Measurements from ENCODE around the gene VIPR2. TPM values are rescaled to one million over a fixed set of nuclear protein-coding genes. Genes with fewer than 3 reads are reported as not detected.

Gene VIPR2
- polyA plus RNA-seq, 1 donor from 2014 or later = 0.51 TPM

DNA sequence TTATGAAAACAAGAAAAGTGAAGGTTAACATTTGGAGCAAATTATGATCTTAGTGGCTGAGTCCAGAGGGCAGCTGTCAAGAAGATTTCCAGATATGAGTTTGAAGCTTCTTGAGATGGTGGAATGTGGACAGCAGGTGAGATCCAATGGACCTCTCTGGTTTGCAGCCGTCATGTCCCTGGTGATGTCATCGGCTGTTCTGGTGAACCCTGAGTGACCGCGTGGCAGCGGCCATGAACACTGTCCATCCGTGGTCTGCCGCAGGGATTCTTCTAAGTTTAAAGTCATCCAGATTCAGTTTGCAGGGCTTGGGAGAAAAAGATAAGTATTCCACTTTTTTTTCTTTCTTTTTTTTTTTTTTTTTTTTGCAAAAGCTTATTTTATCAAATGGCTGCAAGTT is 15.8 kb upstream of the VIPR2 start:
- Histone ChIP-seq H3F3A (ENCODE audit: insufficient read depth, low read length, poor library complexity, severe bottlenecking) (no peaks in the 10 kb centered on the region), H3K36me3 (ENCODE audit: insufficient read depth, low read length) (no peaks in the 10 kb centered on the region), H3K27me3 (ENCODE audit: insufficient read depth, low read depth, low read length) (no peaks in the 10 kb centered on the region), H3K27ac (ENCODE audit: low read length) (no peak overlapping the region), H3K79me2 (replicated peaks; ENCODE audit: insufficient read depth, low read length) (no peaks in the 10 kb centered on the region), H3K4me2 (ENCODE audit: low read length) (no peak overlapping the region), H3K4me3 (ENCODE audit: low read length) (no peak overlapping the region), H3K9ac (ENCODE audit: low read length) (no peak overlapping the region), H4K20me1 (ENCODE audit: insufficient read depth) (no peaks in the 10 kb centered on the region), H3K9me2 (ENCODE audit: insufficient read depth, low read length) (no peaks in the 10 kb centered on the region), H2AFZ (ENCODE audit: low read depth, low read length) (no peak overlapping the region), H3K9me3 (ENCODE audit: low read length) (no peaks in the 10 kb centered on the region)
- no peak for TF ChIP-seq MXI1 (conservative IDR thresholded peaks at IDR 0.05; ENCODE audit: poor library complexity, severe bottlenecking)
- no peak for TF ChIP-seq POLR2AphosphoS5 (IDR thresholded peaks at IDR 0.05)
- TF ChIP-seq, protein P1, sequence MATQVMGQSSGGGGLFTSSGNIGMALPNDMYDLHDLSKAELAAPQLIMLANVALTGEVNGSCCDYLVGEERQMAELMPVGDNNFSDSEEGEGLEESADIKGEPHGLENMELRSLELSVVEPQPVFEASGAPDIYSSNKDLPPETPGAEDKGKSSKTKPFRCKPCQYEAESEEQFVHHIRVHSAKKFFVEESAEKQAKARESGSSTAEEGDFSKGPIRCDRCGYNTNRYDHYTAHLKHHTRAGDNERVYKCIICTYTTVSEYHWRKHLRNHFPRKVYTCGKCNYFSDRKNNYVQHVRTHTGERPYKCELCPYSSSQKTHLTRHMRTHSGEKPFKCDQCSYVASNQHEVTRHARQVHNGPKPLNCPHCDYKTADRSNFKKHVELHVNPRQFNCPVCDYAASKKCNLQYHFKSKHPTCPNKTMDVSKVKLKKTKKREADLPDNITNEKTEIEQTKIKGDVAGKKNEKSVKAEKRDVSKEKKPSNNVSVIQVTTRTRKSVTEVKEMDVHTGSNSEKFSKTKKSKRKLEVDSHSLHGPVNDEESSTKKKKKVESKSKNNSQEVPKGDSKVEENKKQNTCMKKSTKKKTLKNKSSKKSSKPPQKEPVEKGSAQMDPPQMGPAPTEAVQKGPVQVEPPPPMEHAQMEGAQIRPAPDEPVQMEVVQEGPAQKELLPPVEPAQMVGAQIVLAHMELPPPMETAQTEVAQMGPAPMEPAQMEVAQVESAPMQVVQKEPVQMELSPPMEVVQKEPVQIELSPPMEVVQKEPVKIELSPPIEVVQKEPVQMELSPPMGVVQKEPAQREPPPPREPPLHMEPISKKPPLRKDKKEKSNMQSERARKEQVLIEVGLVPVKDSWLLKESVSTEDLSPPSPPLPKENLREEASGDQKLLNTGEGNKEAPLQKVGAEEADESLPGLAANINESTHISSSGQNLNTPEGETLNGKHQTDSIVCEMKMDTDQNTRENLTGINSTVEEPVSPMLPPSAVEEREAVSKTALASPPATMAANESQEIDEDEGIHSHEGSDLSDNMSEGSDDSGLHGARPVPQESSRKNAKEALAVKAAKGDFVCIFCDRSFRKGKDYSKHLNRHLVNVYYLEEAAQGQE (IDR thresholded peaks at IDR 0.05; ENCODE audit: borderline replicate concordance) = no peak
- TF ChIP-seq TAF1 (IDR thresholded peaks at IDR 0.05; ENCODE audit: low read depth) = no peak
- no peak for TF ChIP-seq EZH2 (IDR thresholded peaks at IDR 0.05; ENCODE audit: borderline replicate concordance, insufficient read depth, low read length, poor library complexity, severe bottlenecking)
- TF ChIP-seq RAD21 (conservative IDR thresholded peaks at IDR 0.05) = no peak
- TF ChIP-seq, protein P2, sequence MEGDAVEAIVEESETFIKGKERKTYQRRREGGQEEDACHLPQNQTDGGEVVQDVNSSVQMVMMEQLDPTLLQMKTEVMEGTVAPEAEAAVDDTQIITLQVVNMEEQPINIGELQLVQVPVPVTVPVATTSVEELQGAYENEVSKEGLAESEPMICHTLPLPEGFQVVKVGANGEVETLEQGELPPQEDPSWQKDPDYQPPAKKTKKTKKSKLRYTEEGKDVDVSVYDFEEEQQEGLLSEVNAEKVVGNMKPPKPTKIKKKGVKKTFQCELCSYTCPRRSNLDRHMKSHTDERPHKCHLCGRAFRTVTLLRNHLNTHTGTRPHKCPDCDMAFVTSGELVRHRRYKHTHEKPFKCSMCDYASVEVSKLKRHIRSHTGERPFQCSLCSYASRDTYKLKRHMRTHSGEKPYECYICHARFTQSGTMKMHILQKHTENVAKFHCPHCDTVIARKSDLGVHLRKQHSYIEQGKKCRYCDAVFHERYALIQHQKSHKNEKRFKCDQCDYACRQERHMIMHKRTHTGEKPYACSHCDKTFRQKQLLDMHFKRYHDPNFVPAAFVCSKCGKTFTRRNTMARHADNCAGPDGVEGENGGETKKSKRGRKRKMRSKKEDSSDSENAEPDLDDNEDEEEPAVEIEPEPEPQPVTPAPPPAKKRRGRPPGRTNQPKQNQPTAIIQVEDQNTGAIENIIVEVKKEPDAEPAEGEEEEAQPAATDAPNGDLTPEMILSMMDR (IDR thresholded peaks at IDR 0.05; ENCODE audit: poor library complexity, severe bottlenecking) = no peak
- TF ChIP-seq EP300 (conservative IDR thresholded peaks at IDR 0.05; ENCODE audit: poor library complexity, severe bottlenecking) = no peak
- no peak for TF ChIP-seq SMC3 (conservative IDR thresholded peaks at IDR 0.05; ENCODE audit: poor library complexity)

DNA sequence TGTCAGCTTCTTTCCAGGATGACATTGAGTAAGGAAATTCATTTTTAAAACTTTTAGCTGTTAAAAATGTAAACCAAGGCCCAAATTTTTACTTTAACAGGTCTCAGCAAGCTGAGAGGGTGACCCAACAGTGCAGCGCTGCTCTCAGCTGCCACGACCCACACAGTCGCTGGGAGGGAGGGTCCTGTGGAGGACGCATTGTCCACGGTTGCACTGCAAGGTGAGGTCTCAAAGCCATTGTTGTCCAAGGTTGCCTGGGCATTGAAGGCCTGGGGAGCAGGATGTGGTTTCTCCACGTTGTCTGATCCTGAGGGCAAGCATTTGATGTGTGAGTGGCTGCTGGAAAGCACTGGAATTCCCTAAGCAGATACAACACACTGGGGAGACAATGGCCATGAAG is 15.1 kb upstream of the VIPR2 start:
- H3K27me3 ChIP-seq (ENCODE audit: insufficient read depth, low read depth, low read length) = no peaks in the 10 kb centered on the region
- no peak overlapping the region for H3K27ac ChIP-seq (ENCODE audit: low read length)
- H3F3A ChIP-seq (ENCODE audit: insufficient read depth, low read length, poor library complexity, severe bottlenecking) = no peaks in the 10 kb centered on the region
- TF ChIP-seq EZH2 (IDR thresholded peaks at IDR 0.05; ENCODE audit: borderline replicate concordance, insufficient read depth, low read length, poor library complexity, severe bottlenecking) (no peak), POLR2AphosphoS5 (IDR thresholded peaks at IDR 0.05) (no peak), TAF1 (IDR thresholded peaks at IDR 0.05; ENCODE audit: low read depth) (no peak), RAD21 (conservative IDR thresholded peaks at IDR 0.05) (no peak), SMC3 (conservative IDR thresholded peaks at IDR 0.05; ENCODE audit: poor library complexity) (no peak), MXI1 (conservative IDR thresholded peaks at IDR 0.05; ENCODE audit: poor library complexity, severe bottlenecking) (no peak), EP300 (conservative IDR thresholded peaks at IDR 0.05; ENCODE audit: poor library complexity, severe bottlenecking) (no peak)
- TF ChIP-seq, protein P2 (IDR thresholded peaks at IDR 0.05; ENCODE audit: poor library complexity, severe bottlenecking) = no peak
- TF ChIP-seq, protein P1 (IDR thresholded peaks at IDR 0.05; ENCODE audit: borderline replicate concordance) = no peak
- no peaks in the 10 kb centered on the region for H3K79me2 ChIP-seq (replicated peaks; ENCODE audit: insufficient read depth, low read length)
- H3K4me2 ChIP-seq (ENCODE audit: low read length) = no peak overlapping the region
- no peak overlapping the region for H3K9ac ChIP-seq (ENCODE audit: low read length)
- no peak overlapping the region for H2AFZ ChIP-seq (ENCODE audit: low read depth, low read length)
- H3K36me3 ChIP-seq (ENCODE audit: insufficient read depth, low read length) = no peaks in the 10 kb centered on the region
- no peaks in the 10 kb centered on the region for H3K9me3 ChIP-seq (ENCODE audit: low read length)
- no peak overlapping the region for H3K4me3 ChIP-seq (ENCODE audit: low read length)
- H3K9me2 ChIP-seq (ENCODE audit: insufficient read depth, low read length) = no peaks in the 10 kb centered on the region
- H4K20me1 ChIP-seq (ENCODE audit: insufficient read depth) = no peaks in the 10 kb centered on the region

Measured in neural cell (in vitro differentiated cells).